Liver (tissue), 9 donors: ENCODE measurements around the gene TUFT1. TPM values are rescaled to one million over a fixed set of nuclear protein-coding genes. Genes with fewer than 3 reads are reported as not detected.
A peak's percentile ranks its signal among the peaks of the same experiment; 100 is the strongest.

Experiments used
- DNase-seq: peaks from one replicate; pipeline ENCODE4 v3.0.0-alpha.2; 2017; ENCODE audit warnings: low spot score
- H3K27ac ChIP-seq, 2 donors: one replicate each; pipeline ENCODE4 v1.7.0; 2013; ENCODE audit warnings: inconsistent platforms in 2 of 2, low read length in 2 of 2, control low read depth in 1 of 2, low read depth in 1 of 2, mild to moderate bottlenecking in 1 of 2
- H3K27me3 ChIP-seq, 4 donors: one replicate each; pipeline versions ENCODE4 v1.6.1 to v1.7.0; 2013; ENCODE audit warnings: low read length in 3 of 4, inconsistent platforms in 1 of 4, mild to moderate bottlenecking in 1 of 4, moderate library complexity in 1 of 4; ENCODE audit not compliant: control insufficient read depth in 4 of 4, insufficient read depth in 4 of 4
- H3K36me3 ChIP-seq, 4 donors: one replicate each; pipeline versions ENCODE4 v1.6.1 to v1.7.0; 2013; ENCODE audit warnings: low read length in 3 of 4, mild to moderate bottlenecking in 3 of 4, low read depth in 1 of 4, moderate library complexity in 1 of 4; ENCODE audit not compliant: control insufficient read depth in 4 of 4, insufficient read depth in 3 of 4
- H3K4me1 ChIP-seq, 4 donors: one replicate each; pipeline versions ENCODE4 v1.6.1 to v1.7.0; 2013; ENCODE audit warnings: low read length in 3 of 4, mild to moderate bottlenecking in 3 of 4, moderate library complexity in 1 of 4; ENCODE audit not compliant: control insufficient read depth in 4 of 4, insufficient read depth in 4 of 4
- H3K4me3 ChIP-seq, 3 donors: one replicate each; pipeline versions ENCODE4 v1.6.1 to v1.7.0; 2013; ENCODE audit warnings: low read length in 3 of 3, control low read depth in 1 of 3, low read depth in 1 of 3, mild to moderate bottlenecking in 1 of 3
- H3K9ac ChIP-seq, 2 donors: one replicate each; pipeline ENCODE4 v1.7.0; 2013; ENCODE audit warnings: low read length in 2 of 2, mild to moderate bottlenecking in 2 of 2, moderate library complexity in 2 of 2, control low read depth in 1 of 2, low read depth in 1 of 2
- H3K9me3 ChIP-seq, 4 donors: one replicate each; pipeline versions ENCODE4 v1.6.1 to v1.7.0; 2013; ENCODE audit warnings: low read length in 3 of 4; ENCODE audit not compliant: control insufficient read depth in 4 of 4
- ATF3 ChIP-seq: IDR thresholded peaks from 2 replicates; pipeline ENCODE4 v1.6.1; 2016; ENCODE audit warnings: antibody characterized with exemption
- CTCF ChIP-seq: fragments of 150-350 bp; IDR thresholded peaks from 2 replicates; pipeline ENCODE4 v1.5.1; 2017; ENCODE audit warnings: improper control_type of control experiment, low read depth, low read length; ENCODE audit not compliant: missing input control
- EGR1 ChIP-seq, 2 donors: IDR thresholded peaks; 2 replicates each; pipeline ENCODE4 v1.6.1; 2016 to 2018; ENCODE audit warnings: antibody characterized with exemption in 2 of 2, low read depth in 2 of 2
- FOXA1 ChIP-seq: IDR thresholded peaks from 2 replicates; pipeline ENCODE4 v1.6.1; 2016; ENCODE audit warnings: antibody characterized with exemption
- FOXA2 ChIP-seq: IDR thresholded peaks from 2 replicates; pipeline ENCODE4 v1.6.1; 2016; ENCODE audit warnings: antibody characterized with exemption
- HNF4A ChIP-seq, 2 donors: conservative IDR thresholded peaks; 2 replicates each; pipeline ENCODE4 v1.6.1; 2016; ENCODE audit warnings: antibody characterized with exemption in 2 of 2, mild to moderate bottlenecking in 2 of 2
- HNF4G ChIP-seq: IDR thresholded peaks from 2 replicates; pipeline ENCODE4 v1.6.1; 2016; ENCODE audit warnings: antibody characterized with exemption
- JUND ChIP-seq, 2 donors: IDR thresholded peaks; 2 replicates each; pipeline ENCODE4 v1.6.1; 2016; ENCODE audit warnings: antibody characterized with exemption in 2 of 2
- MAX ChIP-seq: IDR thresholded peaks from 2 replicates; pipeline ENCODE4 v1.6.1; 2016; ENCODE audit warnings: antibody characterized with exemption
- NR2F2 ChIP-seq: IDR thresholded peaks from 2 replicates; pipeline ENCODE4 v1.6.1; 2016; ENCODE audit warnings: antibody characterized with exemption
- RAD21 ChIP-seq, 2 donors: IDR thresholded peaks; 2 replicates each; pipeline ENCODE4 v1.6.1; 2016; ENCODE audit warnings: antibody characterized with exemption in 2 of 2, mild to moderate bottlenecking in 2 of 2
- RXRA ChIP-seq, 2 donors: IDR thresholded peaks; 2 replicates each; pipeline ENCODE4 v1.6.1; 2017 to 2018; ENCODE audit warnings: antibody characterized with exemption in 2 of 2, mild to moderate bottlenecking in 1 of 2
- SP1 ChIP-seq: IDR thresholded peaks from 2 replicates; pipeline ENCODE4 v1.6.1; 2018; ENCODE audit warnings: antibody characterized with exemption, mild to moderate bottlenecking
- TAF1 ChIP-seq: conservative IDR thresholded peaks from 2 replicates; pipeline ENCODE4 v1.6.1; 2016; ENCODE audit warnings: antibody characterized with exemption, mild to moderate bottlenecking
- YY1 ChIP-seq: IDR thresholded peaks from 2 replicates; pipeline ENCODE4 v1.6.1; 2016; ENCODE audit warnings: antibody characterized with exemption, mild to moderate bottlenecking
- ZBTB33 ChIP-seq: IDR thresholded peaks from 2 replicates; pipeline ENCODE4 v1.6.1; 2016; ENCODE audit warnings: antibody characterized with exemption
- WGBS: extraction: QIAGEN DNeasy Blood & Tissue Kit; methylation state at CpG from one replicate; pipeline ENCODE4 v1.1.7; 2013; 5-methylcytosine and 5-hydroxymethylcytosine counted together
- polyA plus RNA-seq, 2 donors: library from polyadenylated mRNA; stranded (reverse) in 1 of 2; unstranded in 1 of 2; fragments of 200-250 nt in 1 of 2; fragments of >200 nt in 1 of 2; fragmentation: Nextera tagmentation in 1 of 2; extraction: Ambion mirVana in 1 of 2; gene quantifications; one replicate each; pipeline versions ENCODE4 v1.2.1 to v1.2.3, GENCODE V29; 2013 to 2015
- total RNA-seq, 2 donors: library from RNA; depleted of rRNA; stranded (reverse); fragments of >200 nt; gene quantifications; one replicate each; pipeline ENCODE4 v1.2.3, GENCODE V29; 2014
- TF ChIP-seq, protein P1 (sequence below): IDR thresholded peaks from 2 replicates; pipeline ENCODE4 v1.6.1; 2016; ENCODE audit warnings: antibody characterized with exemption, mild to moderate bottlenecking
- donor health status: healthy.
- donor health status: healthy.
- donor health status: healthy.
- donor health status: healthy.
- donor health status: healthy.

The TUFT1 gene
- total and polyA plus RNA-seq, 4 donors: 1.7 to 4.8 (median 3.0) TPM

DNA sequence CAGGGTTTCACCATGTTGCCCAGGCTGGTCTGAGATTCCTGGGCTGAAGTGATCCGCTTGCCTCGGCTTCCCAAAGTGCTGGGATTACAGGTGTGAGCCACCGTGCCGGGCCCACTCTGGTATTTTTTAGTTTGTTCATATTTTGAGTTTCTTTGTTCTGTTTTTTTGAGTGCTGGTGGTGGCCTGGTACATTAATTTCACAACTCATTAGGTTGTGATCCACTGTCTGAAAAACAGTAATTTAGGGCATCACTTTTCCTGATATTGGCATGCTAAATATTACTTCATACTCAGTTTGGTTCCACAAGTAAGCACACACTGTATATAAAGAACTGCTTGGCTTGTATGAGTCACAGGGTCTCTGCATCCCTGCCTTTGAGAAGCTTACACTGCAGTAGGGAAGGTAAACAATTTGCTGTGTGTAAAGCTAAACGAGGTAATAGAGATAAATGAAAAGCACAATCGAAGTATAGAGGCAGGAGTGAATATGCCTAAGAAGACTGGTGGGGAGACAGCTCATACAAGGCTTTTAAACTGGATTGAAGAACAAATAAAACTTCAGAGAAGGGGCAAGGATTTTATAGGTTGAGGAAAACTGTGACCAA is 79.5 kb downstream of the TUFT1 start:
- H3K9ac ChIP-seq: no peak overlapping the region
- H3K27me3 ChIP-seq: no peaks in the 10 kb centered on the region
- H3K9me3 ChIP-seq: no peaks in the 10 kb centered on the region
- peaks cover 0 to 2% (median 0%) of the 10 kb centered on the region in 4 donors for H3K36me3 ChIP-seq
- whole genome bisulfite sequencing: 68% methylated on average over 6 of the region's 6 CpGs
- DNase-seq: no peak
- H3K27ac ChIP-seq: peak overlapping the region; percentile 13 to 38
- no peak for TF ChIP-seq FOXA2
- no peak for TF ChIP-seq ZBTB33
- TF ChIP-seq YY1: no peak
- no peak for TF ChIP-seq CTCF
- TF ChIP-seq MAX: no peak
- TF ChIP-seq, protein P1, sequence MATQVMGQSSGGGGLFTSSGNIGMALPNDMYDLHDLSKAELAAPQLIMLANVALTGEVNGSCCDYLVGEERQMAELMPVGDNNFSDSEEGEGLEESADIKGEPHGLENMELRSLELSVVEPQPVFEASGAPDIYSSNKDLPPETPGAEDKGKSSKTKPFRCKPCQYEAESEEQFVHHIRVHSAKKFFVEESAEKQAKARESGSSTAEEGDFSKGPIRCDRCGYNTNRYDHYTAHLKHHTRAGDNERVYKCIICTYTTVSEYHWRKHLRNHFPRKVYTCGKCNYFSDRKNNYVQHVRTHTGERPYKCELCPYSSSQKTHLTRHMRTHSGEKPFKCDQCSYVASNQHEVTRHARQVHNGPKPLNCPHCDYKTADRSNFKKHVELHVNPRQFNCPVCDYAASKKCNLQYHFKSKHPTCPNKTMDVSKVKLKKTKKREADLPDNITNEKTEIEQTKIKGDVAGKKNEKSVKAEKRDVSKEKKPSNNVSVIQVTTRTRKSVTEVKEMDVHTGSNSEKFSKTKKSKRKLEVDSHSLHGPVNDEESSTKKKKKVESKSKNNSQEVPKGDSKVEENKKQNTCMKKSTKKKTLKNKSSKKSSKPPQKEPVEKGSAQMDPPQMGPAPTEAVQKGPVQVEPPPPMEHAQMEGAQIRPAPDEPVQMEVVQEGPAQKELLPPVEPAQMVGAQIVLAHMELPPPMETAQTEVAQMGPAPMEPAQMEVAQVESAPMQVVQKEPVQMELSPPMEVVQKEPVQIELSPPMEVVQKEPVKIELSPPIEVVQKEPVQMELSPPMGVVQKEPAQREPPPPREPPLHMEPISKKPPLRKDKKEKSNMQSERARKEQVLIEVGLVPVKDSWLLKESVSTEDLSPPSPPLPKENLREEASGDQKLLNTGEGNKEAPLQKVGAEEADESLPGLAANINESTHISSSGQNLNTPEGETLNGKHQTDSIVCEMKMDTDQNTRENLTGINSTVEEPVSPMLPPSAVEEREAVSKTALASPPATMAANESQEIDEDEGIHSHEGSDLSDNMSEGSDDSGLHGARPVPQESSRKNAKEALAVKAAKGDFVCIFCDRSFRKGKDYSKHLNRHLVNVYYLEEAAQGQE: no peak
- TF ChIP-seq JUND (IDR thresholded peaks at IDR 0.05): no peak
- TF ChIP-seq TAF1: no peak
- no peak for TF ChIP-seq SP1
- TF ChIP-seq EGR1 (IDR thresholded peaks at IDR 0.05; ENCODE audit: low read depth in 2 of 2): no peak
- TF ChIP-seq RAD21 (IDR thresholded peaks at IDR 0.05): no peak
- TF ChIP-seq FOXA1: no peak
- no peak for TF ChIP-seq HNF4A (conservative IDR thresholded peaks at IDR 0.05)
- no peak for TF ChIP-seq NR2F2
- no peak for TF ChIP-seq RXRA (IDR thresholded peaks at IDR 0.05)
- no peak for TF ChIP-seq HNF4G
- H3K4me1 ChIP-seq: peaks cover 10 to 27% (median 20%) of the 10 kb centered on the region in 4 donors
- H3K4me3 ChIP-seq: no peak overlapping the region

DNA sequence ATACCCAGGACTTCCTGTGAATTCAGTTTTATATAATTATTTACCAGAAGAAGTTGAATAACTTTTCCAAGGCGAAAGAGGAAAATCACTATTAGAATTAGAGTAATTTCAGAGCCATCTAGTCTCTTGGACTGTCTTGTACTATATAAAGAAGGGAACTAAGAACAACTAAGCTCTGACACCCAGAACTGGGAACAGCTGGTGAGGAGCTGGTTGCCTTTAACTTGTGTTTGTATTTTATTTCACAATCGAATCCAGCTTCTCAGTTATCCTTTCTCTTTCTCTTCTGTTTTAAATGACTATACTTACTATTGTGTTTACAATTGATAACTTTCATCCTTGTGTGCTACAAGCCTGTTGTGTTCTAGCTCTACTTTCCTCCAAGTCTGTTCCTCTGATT is 80.2 kb downstream of the TUFT1 start:
- H3K4me3 ChIP-seq: no peak overlapping the region
- 35% methylated on average over 2 of the region's 2 CpGs for WGBS
- H3K27ac ChIP-seq: peak overlapping the region in 1 of 2 donors; percentile 13
- H3K4me1 ChIP-seq: peaks cover 10 to 27% (median 20%) of the 10 kb centered on the region in 4 donors
- no peaks in the 10 kb centered on the region for H3K9me3 ChIP-seq
- H3K36me3 ChIP-seq: peaks cover 0 to 2% (median 0%) of the 10 kb centered on the region in 4 donors
- no peak overlapping the region for H3K9ac ChIP-seq
- peak; percentile 17 for TF ChIP-seq SP1
- no peak for TF ChIP-seq CTCF
- no peak for TF ChIP-seq YY1
- TF ChIP-seq NR2F2: no peak
- no peak for TF ChIP-seq HNF4G
- TF ChIP-seq TAF1: no peak
- TF ChIP-seq HNF4A (conservative IDR thresholded peaks at IDR 0.05): peak in 1 of 2 donors; percentile 14
- no peak for TF ChIP-seq RAD21 (IDR thresholded peaks at IDR 0.05)
- no peak for TF ChIP-seq ZBTB33
- TF ChIP-seq FOXA2: no peak
- TF ChIP-seq ATF3: no peak
- no peak for TF ChIP-seq MAX
- TF ChIP-seq RXRA (IDR thresholded peaks at IDR 0.05): no peak
- TF ChIP-seq JUND (IDR thresholded peaks at IDR 0.05): no peak
- no peak for TF ChIP-seq EGR1 (IDR thresholded peaks at IDR 0.05; ENCODE audit: low read depth in 2 of 2)
- DNase-seq: no peak
- H3K27me3 ChIP-seq: no peaks in the 10 kb centered on the region
